Measurements from ENCODE around the gene GABARAPL2.
"Not testable (repeated sequence)": the region's sequence is repeated elsewhere in the genome, so short reads cannot be mapped to it uniquely, and the experiment has no call there.

GABARAPL2 gene

DNA sequence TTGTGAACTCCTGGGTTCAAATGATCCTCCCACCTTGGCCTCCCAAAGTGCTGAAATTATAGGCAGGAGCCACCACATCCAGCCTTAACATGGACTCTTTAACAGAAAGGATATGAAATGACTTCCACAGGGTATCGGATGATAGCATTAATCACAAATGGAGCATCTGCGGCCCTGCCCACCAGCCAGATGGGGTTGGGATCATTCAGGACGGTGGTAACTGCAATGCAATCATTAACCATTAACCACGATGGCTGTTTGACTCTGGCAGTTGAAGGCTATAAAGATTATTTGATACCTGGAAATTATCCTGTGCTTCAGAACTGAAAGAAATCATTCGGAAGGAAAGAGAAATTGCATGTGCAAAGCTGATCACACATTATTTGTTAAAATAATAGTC is 24.9 kb upstream of the GABARAPL2 start:
- Mint-ChIP-seq H3K4me1 (ENCODE audit: low read depth) (no peaks in the 10 kb centered on the region), H3K9me3 (no peaks in the 10 kb centered on the region), H3K27me3 (ENCODE audit: low read depth) (no peaks in the 10 kb centered on the region)

DNA sequence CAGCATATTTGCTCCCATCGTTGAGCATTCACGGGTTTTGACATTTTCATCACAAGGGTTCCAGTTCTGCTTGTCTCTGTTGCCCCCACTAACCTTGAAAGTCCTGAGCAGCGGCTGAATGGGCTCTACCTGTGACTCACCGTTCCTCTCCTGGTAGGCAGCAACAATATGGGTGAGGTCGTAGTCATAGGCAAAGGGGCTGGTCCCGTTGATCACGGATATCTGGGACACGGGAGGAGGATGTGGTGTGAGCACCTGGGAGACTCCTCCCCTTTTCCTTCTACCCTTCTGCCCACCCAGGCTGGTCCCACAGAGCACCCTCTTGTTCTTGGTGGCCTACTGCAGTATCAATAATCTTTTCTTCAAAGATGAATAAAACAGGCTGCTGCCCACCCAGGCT is 23.7 kb upstream of the GABARAPL2 start:
- H3K36me3 Mint-ChIP-seq (ENCODE audit: low read depth); H3K4me1 Mint-ChIP-seq (ENCODE audit: low read depth); H3K4me3 Mint-ChIP-seq; H3K27me3 Mint-ChIP-seq (ENCODE audit: low read depth); H3K9me3 Mint-ChIP-seq; H3K27ac Mint-ChIP-seq: not testable (repeated sequence)

More for the DNA sequence above, 24.9 kb upstream of the GABARAPL2 start:
- Mint-ChIP-seq H3K27ac (no peak overlapping the region), H3K36me3 (ENCODE audit: low read depth) (no peaks in the 10 kb centered on the region), H3K4me3 (no peak overlapping the region)

DNA sequence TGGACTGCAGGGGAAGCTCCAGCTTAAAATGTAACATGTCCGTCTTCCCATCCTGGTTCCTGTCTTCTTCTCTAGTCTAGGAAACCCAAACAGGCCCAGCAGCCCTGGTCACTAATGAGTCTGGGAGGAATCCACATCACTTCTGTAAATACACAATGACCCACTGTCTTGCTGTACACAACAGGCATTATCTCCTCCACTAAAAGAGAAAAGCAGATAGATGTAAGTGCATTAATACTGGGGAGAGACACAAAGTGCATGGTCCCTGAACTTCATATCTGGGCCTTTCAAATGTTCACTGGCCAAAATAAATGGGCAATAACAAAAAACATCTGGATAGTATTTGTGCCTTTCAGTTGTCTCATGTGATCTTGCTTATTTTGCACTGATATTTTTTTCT is 20.3 kb upstream of the GABARAPL2 start:
- not testable (repeated sequence) for H3K9me3 Mint-ChIP-seq; H3K4me3 Mint-ChIP-seq; H3K27ac Mint-ChIP-seq; H3K36me3 Mint-ChIP-seq (ENCODE audit: low read depth); H3K27me3 Mint-ChIP-seq (ENCODE audit: low read depth)
- H3K4me1 Mint-ChIP-seq (ENCODE audit: low read depth) = peaks cover 11% of the 10 kb centered on the region

DNA sequence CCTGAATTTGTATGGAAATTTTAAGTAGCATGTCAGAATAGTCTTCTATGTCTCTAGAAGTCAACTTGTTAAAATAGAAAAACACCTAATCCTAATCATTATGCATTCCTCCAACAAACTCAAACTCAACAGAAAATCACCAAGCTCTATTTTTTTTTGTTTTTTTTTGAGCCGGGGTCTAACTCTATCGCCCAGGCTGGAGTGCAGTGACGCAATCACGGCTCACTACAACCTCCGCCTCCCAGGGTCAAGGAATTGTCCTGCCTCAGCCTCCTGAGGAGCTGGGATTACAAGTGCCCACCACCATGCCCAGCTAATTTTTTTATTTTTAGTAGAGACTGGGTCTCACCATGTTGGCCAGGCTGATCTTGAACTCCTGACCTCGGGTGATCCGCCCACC is 19.9 kb upstream of the GABARAPL2 start:
- Mint-ChIP-seq H3K36me3 (ENCODE audit: low read depth) (no peaks in the 10 kb centered on the region), H3K4me1 (ENCODE audit: low read depth) (peaks cover 11% of the 10 kb centered on the region), H3K27ac (no peak overlapping the region), H3K9me3 (no peaks in the 10 kb centered on the region), H3K4me3 (no peak overlapping the region), H3K27me3 (ENCODE audit: low read depth) (peaks cover 7% of the 10 kb centered on the region)

DNA sequence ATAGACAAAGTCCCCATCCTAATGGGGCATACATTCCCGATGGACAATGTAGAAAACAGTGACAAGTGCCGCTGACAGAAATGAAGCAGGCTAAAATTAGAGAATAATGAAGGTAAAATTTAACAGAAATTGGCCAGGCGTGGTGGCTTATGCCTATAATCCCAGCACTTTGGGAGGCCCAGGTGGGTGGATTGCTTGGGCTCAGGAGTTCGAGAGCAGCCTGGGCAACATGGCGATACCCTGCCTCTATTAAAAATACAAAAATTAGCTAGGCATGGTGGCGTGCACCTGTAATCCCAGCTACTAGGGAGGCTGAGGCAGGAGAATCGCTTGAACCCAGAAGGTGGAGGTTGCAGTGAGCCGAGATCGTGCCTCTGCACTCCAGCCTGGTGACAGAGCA is 17.7 kb upstream of the GABARAPL2 start:
- H3K9me3 Mint-ChIP-seq; H3K36me3 Mint-ChIP-seq (ENCODE audit: low read depth); H3K4me3 Mint-ChIP-seq; H3K27ac Mint-ChIP-seq: not testable (repeated sequence)
- H3K27me3 Mint-ChIP-seq (ENCODE audit: low read depth) = peaks cover 17% of the 10 kb centered on the region
- peaks cover 11% of the 10 kb centered on the region for H3K4me1 Mint-ChIP-seq (ENCODE audit: low read depth)

DNA sequence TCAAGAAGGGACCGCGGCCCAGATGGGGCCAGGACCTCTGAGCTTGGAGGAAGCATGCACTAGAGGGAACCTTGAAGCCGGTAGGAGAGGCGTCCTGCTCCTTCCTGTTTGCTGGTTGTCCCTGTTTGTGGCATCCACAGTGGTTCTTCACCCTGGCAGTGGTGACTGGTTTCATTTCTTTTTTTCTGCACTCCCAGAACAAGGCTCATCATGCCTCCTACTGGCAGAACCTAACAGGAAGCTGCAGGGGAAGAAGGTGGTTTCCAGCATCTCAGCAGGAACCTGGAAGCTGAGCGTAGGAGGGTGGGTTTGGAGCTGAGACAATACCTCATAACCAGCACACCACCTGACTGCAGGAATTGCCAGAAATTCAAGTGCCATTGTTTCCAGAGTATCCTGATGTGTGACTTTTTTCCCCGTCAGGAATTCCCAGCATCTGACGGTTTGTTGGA is 15.9 kb upstream of the GABARAPL2 start:
- Mint-ChIP-seq H3K4me3 (no peak overlapping the region), H3K4me1 (ENCODE audit: low read depth) (peaks cover 13% of the 10 kb centered on the region), H3K9me3 (no peaks in the 10 kb centered on the region), H3K27ac (no peak overlapping the region), H3K36me3 (ENCODE audit: low read depth) (no peaks in the 10 kb centered on the region), H3K27me3 (ENCODE audit: low read depth) (peaks cover 22% of the 10 kb centered on the region)

DNA sequence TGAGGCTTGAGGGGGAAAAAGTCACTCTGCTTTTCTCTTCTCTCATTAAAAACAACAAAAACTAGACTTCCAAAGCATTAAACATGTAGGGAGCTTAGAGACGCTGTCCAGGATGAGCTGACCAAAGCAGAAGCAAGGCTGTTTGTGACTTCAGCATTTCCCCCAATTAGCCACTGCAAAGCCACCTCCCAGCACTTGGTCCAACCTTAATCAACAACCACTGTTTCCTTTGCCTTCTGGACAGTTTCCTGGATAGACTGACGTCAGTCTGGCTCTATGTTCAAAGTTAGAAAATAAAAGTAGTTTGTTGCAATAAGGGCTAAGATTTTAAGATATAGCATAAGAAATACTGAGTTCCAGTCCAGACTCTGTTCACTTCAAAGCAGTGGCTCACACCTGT is 13.2 kb upstream of the GABARAPL2 start:
- Mint-ChIP-seq H3K27ac (no peak overlapping the region), H3K9me3 (no peaks in the 10 kb centered on the region), H3K4me3 (no peak overlapping the region), H3K4me1 (ENCODE audit: low read depth) (peaks cover 25% of the 10 kb centered on the region), H3K36me3 (ENCODE audit: low read depth) (no peaks in the 10 kb centered on the region), H3K27me3 (ENCODE audit: low read depth) (peaks cover 20% of the 10 kb centered on the region)

DNA sequence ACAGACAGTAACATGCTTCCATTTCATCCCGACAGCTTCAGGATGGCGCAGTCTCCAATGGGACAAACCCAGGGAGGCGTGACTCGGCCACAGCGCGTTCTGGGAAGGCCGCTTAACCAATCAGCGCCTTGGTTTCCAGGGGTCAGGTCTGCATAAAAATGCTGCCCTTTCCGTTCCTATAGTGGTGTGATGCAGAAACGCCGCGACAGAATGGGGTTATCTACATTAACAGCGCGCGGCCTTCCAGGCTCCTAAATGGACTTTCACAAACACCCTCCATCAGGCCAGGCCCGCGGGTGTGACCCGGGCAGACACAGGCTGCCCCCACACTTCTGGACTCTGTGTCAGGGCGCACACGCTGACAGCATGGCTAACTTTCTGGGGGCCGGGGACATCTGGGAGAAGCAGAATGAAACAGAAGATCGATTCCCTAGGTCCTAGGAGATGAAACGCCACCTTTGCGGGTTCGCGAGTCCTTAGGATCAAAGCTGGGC is 10.9 kb upstream of the GABARAPL2 start:
- Mint-ChIP-seq H3K36me3 (ENCODE audit: low read depth) (no peaks in the 10 kb centered on the region), H3K27ac (peak overlapping the region; percentile 78), H3K9me3 (no peaks in the 10 kb centered on the region), H3K4me1 (ENCODE audit: low read depth) (peaks cover 16% of the 10 kb centered on the region), H3K27me3 (ENCODE audit: low read depth) (peaks cover 16% of the 10 kb centered on the region), H3K4me3 (peak overlapping the region; percentile 86)

DNA sequence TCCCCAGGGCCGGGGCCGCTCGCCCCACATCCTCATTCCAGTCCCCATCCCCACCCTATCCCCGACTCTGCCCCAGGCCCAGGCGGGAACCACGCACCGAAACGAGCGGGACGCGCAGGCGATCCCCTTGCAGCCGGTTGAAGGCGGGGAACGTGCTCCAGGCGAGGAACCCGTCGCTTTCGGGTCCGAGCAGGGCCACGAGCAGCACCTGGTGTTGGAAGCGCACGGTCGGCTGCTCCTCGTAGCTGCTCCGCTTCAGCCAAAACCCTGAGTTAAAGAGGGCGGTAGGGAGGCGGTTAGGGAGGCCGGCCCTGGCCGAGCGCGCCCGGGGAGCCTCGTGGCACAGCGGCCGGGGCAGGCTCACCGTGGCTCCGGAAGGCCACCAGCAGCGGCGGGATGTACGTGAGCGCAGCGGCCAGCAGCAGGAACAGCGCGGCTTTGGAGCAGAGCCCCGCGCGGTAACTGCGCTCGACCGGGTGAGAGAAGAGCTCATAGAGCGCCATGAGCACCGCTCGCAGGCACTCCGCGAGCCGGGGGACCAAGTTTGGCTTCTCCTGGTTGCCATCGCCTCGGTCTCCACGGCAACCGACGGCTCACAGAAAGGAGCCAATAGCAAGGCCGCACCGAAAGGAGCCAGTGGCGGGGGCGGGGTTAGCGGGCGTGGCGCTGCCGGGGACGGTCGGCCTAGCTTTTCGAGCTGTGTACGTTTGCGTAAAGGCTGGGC is 10.3 kb upstream of the GABARAPL2 start, which contains the start of gene TMEM231:
Gene TMEM231 (minus strand): TSS at position 546 of the 724 bp plus-strand sequence. CDS start 43 bp downstream, at position 503.
- Mint-ChIP-seq H3K27ac (peak within 1 kb of the TSS; percentile 85), H3K4me1 (ENCODE audit: low read depth) (peaks cover 13% of the 10 kb centered on the region), H3K36me3 (ENCODE audit: low read depth) (no peaks in the 10 kb centered on the region), H3K4me3 (peak within 1 kb of the TSS; percentile 86), H3K9me3 (no peaks in the 10 kb centered on the region), H3K27me3 (ENCODE audit: low read depth) (peaks cover 16% of the 10 kb centered on the region)

DNA sequence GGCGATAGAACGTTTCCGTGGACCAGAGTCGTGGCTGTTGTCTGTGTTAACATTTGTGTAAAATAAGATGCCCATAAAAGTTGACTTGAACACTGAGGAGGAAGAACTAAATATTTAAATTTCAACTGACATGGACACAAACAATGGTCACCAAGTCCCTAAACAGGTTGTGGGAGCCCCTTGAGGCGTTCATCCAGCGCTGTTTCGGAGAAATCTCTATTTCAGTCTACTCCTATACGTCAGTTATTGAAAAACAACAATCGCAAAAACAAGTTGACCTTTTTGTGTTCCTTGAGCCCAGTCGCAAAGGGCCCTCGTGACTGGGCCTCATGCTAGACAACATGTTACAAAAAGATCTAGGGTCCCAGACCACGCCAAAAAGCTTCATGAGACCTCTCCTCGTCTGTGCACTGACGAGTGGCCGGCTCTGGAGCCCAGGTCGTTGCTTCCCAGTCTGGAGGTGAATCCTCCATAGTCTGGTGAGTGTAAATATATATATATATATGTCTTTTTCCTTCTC is 9.7 kb upstream of the GABARAPL2 start:
- Mint-ChIP-seq H3K27ac (peak overlapping the region; percentile 85), H3K27me3 (ENCODE audit: low read depth) (peaks cover 16% of the 10 kb centered on the region), H3K4me1 (ENCODE audit: low read depth) (peaks cover 13% of the 10 kb centered on the region), H3K9me3 (no peaks in the 10 kb centered on the region), H3K4me3 (peak overlapping the region; percentile 86), H3K36me3 (ENCODE audit: low read depth) (no peaks in the 10 kb centered on the region)

DNA sequence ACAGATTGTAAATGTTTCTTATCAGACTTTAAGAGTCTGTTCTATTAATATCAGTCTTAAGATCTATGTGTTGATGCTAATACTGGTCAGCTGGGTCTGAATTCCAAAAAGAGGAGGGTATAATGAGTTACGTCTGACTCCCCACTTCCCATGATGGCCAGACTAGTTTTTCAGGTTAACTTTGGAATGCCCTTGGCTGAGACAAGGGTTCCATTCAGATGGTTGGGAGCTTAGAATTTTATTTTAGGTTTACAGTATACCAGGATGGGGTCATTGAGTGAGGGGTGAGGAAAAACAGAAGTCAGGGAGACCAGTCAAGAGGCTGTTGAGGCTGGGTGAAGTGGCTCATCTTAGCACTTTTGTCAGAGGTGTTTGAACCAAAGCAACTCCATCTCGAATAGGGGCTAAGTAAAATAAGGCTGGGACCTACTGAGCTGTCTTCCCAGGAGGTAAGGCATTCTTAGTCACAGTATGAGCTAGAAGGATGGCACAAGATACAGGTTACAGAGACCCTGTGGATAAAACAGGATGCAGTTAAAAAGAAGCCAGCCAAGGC is 7.3 kb upstream of the GABARAPL2 start:
- Mint-ChIP-seq H3K27ac (no peak overlapping the region), H3K4me1 (ENCODE audit: low read depth) (peaks cover 13% of the 10 kb centered on the region), H3K4me3 (no peak overlapping the region), H3K36me3 (ENCODE audit: low read depth) (no peaks in the 10 kb centered on the region), H3K27me3 (ENCODE audit: low read depth) (peaks cover 15% of the 10 kb centered on the region), H3K9me3 (no peaks in the 10 kb centered on the region)

DNA sequence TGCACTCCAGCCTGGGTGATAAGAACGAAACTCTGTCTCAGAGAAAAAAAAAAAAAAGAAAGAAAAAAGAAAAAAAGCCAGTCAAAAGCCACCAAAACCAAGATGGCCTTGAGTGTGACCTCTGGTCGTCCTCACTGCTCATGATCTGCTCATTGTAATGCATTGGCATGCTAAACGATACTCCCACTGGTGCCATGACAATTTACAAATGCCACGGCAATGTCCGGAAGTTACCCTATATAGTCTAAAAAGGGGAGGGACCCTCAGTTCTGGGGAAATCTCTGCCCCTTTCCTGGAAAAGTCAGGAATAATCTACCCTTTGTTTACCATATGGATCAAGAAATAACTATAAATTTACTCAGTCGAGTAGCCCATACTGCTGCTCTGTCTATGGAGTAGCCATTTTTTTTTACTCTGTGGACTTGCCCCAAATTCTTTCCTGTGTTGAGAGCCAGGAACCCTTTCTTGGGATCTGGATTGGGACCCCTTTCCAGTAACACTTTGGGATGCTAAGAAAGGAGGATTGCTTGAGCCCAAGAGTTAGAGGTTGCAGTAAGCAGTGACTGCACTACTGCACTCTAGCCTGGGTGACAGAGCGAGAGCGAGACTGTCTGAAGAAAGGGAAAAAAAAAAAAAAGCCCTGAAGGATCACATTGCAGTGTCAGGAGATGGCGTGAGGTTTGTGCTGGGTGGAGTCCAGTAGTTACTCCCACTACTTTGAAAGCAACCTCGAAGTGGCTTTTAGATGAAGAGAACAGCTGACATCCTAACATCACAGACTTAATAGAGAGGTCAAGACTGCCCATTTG is 6.4 kb upstream of the GABARAPL2 start:
- no peaks in the 10 kb centered on the region for H3K36me3 Mint-ChIP-seq (ENCODE audit: low read depth)
- H3K27me3 Mint-ChIP-seq (ENCODE audit: low read depth) = peaks cover 14% of the 10 kb centered on the region
- no peaks in the 10 kb centered on the region for H3K9me3 Mint-ChIP-seq
- peaks cover 15% of the 10 kb centered on the region for H3K4me1 Mint-ChIP-seq (ENCODE audit: low read depth)
- H3K27ac Mint-ChIP-seq = no peak overlapping the region
- H3K4me3 Mint-ChIP-seq = no peak overlapping the region

DNA sequence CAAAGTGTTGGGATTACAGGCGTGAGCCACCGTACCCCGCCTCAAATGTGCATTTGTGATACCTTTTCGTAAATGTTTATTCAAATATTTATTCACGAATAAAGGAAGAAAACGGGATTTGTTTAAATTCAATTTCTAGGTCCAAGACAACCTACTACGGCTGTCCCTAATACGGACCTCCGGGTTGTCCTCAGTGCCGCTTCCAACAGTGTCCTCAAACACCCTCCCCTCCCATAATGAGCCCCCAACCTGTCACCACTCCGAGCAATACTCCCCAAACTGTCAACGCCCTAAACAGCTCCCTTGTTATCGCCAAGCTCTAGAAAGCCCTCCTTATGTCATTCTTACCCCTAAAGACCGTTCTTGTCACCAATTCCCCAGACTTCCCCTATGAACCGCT is 539 bp upstream of the GABARAPL2 start:
- Mint-ChIP-seq H3K36me3 (ENCODE audit: low read depth) (peaks cover 9% of the 10 kb centered on the region), H3K27ac (peak overlapping the region; percentile 86), H3K4me3 (peak overlapping the region; percentile 85), H3K9me3 (no peaks in the 10 kb centered on the region), H3K4me1 (ENCODE audit: low read depth) (peaks cover 24% of the 10 kb centered on the region), H3K27me3 (ENCODE audit: low read depth) (peaks cover 14% of the 10 kb centered on the region)

DNA sequence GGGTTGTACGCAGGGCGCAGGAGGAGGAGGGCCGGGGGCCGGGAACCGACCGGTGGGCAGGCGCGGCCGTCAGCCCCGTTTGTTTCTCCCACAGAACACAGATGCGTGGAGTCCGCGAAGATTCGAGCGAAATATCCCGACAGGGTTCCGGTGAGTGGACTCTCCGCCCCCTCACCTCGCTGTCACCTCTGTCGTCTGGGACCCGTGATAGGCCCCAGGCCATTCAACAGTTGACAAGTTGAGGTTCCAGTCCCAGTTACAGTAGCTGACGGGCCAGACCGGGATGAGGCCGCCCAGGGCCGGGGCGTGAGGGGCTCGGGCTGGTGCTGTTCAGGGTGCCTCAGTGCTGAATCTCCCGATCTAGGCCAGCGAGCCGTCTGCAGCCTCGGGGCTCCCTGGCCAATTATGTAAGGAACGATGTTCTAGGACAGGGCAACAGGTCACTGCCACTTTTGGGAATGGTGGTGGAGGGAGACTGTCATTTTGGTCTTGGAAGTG is 628 bp downstream of the GABARAPL2 start:
- peaks cover 14% of the 10 kb centered on the region for H3K27me3 Mint-ChIP-seq (ENCODE audit: low read depth)
- H3K4me1 Mint-ChIP-seq (ENCODE audit: low read depth) = peaks cover 24% of the 10 kb centered on the region
- peak overlapping the region; percentile 81 for H3K27ac Mint-ChIP-seq
- H3K9me3 Mint-ChIP-seq = no peaks in the 10 kb centered on the region
- H3K4me3 Mint-ChIP-seq = peak overlapping the region; percentile 79
- H3K36me3 Mint-ChIP-seq (ENCODE audit: low read depth) = peaks cover 14% of the 10 kb centered on the region

All from T-helper 1 cell treated with Interleukin-12 subunit alpha and Interleukin-12 subunit beta and Interleukin-4 antibody, amounts not matched to agents 30 μg/mL and 1 μg/mL, for 36 hours (primary cell).